ENCODE data around the gene DPY19L3.
"Not testable (repeated sequence)": the region's sequence is repeated elsewhere in the genome, so short reads cannot be mapped to it uniquely, and the experiment has no call there.

DPY19L3 gene

DNA sequence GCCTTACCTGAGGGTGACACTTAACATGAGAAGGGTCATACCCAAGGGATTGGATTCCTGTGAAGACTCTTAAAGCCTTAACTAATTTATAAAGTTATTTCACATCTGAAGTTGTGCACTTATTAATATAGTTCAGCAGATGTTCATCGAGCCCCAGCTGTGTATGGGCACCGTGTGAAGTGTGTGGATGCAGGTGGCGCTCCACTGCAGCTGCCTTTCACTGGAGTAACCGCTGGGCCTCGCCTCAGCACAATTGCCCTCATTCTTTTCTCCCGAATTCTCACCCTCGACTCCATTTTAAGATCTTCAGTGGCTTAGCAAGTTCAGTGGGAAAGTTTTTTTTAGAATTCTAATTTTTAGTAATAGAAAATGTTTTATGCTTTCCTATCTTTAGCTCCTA, 66.2 kb downstream of the DPY19L3 start:
- no peak for DNase-seq (ENCODE audit: insufficient read length, low spot score)
- TF ChIP-seq POLR2A (IDR thresholded peaks at IDR 0.05; ENCODE audit: low read depth, low read length): no peak
- no peak for FAIRE-seq

DNA sequence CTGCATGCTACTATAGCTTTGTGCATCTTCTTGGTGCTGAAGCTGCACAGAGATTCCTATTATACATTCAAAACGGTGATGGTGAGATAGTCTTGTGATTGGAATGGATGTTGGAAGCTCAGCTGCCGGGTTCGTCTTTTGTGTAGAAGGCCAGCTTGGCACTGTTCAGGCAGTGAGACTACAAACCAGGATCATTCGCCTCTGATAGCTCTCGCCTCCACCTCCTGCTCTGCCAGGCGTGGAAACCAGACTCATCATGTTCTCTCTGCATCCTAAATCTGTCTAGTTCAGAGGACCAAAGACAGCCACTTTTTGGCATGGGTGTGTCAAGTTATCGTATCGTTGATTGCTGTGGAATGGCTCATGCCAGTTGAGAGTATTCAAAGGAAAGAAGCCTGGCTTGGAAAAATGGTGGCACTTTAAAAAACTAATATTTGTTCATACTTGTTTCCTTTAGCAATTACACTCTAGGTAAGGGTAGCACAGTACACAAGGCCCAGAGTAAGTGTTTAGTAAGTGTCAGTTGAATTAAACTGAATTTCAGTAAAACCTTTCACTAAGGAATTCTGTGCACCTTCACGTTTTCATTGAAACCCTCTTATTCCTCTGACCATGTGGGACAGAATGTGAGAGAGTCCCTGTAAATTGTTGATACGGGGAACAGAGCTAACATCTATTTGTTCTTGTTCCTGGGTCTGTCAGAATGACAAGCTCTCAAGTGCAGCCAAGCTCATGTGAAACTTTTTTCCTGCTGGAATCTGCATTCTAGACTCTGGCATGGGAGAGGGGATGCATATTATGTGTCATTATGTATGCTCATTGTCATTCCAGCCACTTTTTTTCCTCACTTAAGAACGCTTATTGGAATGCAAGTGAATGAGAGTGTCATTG, 69.8 kb downstream of the DPY19L3 start:
- DNase-seq (ENCODE audit: insufficient read length, low spot score) (no peak), FAIRE-seq (no peak)
- no peak for TF ChIP-seq POLR2A (IDR thresholded peaks at IDR 0.05; ENCODE audit: low read depth, low read length)

DNA sequence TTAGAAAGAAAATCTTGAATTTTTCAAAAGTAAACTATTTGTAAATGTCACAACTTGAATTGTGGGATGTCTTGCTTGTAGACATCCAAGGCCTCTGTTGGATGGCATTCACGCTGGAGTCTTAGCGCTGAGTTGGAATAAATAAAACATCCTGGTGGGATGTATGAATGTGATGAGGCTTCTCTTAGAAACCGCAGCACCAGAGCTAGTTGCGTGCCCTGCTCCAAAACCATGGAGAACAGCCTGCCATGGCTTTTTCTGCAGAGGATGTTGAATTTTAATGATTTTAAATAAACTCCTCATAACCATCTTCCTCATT, 70.4 kb downstream of the DPY19L3 start:
- FAIRE-seq (no peak), DNase-seq (ENCODE audit: insufficient read length, low spot score) (no peak)
- no peak for TF ChIP-seq POLR2A (IDR thresholded peaks at IDR 0.05; ENCODE audit: low read depth, low read length)

DNA sequence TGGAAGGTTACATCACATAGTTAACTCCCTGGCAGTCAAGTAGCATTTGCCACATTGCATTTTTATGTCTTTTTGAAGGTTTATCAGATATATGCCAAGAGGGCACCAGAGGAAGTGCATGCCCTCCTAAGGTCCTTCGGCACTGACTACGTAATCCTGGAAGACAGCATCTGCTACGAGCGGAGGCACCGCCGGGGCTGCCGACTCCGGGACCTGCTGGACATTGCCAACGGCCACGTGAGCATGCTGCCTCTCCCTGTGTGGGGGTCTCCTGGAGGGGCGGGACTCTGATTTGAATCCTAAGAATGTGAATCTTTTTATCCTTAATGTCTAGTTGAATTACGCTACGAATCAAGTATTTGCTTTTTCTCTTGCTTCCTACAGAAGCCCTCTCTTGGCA, 74.8 kb downstream of the DPY19L3 start:
- FAIRE-seq (no peak), DNase-seq (ENCODE audit: insufficient read length, low spot score) (no peak)
- TF ChIP-seq POLR2A (IDR thresholded peaks at IDR 0.05; ENCODE audit: low read depth, low read length): no peak

DNA sequence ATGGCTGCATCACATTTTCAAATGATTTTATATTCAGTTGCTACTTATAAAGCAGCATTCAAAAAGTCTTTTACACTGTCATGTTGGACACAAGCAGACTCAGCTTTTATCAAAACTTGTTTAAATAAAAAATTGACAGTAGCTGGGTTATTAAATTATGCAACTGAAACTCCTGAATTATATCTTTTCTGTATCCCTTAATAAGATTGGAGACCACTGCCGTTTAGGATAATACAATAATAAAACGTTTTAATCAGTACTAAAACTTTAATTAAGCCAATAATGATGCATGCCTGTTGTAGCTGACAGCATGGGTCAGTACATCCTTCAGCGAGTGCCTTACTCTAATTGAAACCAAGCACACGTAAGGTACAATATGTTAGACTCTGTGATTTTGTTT, 78.0 kb downstream of the DPY19L3 start:
- FAIRE-seq (no peak), DNase-seq (ENCODE audit: insufficient read length, low spot score) (no peak)
- TF ChIP-seq POLR2A (IDR thresholded peaks at IDR 0.05; ENCODE audit: low read depth, low read length): no peak

DNA sequence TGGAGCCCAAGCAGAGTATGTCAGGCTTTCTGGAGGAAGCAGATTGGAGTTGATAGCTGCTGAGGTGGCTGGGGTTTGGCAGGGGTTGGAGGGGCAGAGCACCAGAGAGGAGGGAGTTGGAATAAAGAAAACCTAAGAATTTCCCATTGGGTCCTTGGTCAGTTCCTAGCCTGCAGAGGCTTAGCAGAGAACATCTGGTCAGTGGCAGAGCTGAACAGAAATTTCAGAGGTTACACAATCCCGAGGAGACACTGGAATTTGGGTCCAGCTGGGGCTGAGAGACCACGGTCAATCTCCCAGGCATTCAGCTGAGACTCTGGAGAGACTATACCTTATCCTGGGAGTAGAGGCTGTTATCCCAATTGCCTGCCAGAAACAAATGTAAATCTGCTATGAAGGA, 84.4 kb downstream of the DPY19L3 start:
- no peak for TF ChIP-seq POLR2A (IDR thresholded peaks at IDR 0.05; ENCODE audit: low read depth, low read length)
- FAIRE-seq (no peak), DNase-seq (ENCODE audit: insufficient read length, low spot score) (no peak)

DNA sequence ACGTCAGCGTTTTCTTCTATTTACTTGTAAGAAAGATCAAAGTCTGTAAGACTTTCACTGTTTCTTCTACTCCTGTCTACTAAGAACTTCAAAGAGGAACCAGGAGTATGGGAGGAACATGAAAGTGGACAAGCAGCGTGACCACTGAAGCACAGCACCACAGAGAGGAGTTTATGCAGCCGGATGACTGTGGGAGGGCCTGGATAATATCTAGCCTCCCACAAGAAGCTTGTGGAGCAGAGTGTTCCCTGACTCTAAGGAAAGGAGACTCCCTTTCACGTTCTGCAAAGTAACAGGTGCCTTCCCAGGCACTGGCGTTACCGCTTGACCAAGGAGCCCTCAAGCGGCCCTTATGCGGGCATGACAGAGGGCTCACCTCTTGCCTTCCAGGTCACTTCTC, 91.8 kb downstream of the DPY19L3 start:
- DNase-seq (ENCODE audit: insufficient read length, low spot score) (no peak), FAIRE-seq (no peak)
- no peak for TF ChIP-seq POLR2A (IDR thresholded peaks at IDR 0.05; ENCODE audit: low read depth, low read length)

DNA sequence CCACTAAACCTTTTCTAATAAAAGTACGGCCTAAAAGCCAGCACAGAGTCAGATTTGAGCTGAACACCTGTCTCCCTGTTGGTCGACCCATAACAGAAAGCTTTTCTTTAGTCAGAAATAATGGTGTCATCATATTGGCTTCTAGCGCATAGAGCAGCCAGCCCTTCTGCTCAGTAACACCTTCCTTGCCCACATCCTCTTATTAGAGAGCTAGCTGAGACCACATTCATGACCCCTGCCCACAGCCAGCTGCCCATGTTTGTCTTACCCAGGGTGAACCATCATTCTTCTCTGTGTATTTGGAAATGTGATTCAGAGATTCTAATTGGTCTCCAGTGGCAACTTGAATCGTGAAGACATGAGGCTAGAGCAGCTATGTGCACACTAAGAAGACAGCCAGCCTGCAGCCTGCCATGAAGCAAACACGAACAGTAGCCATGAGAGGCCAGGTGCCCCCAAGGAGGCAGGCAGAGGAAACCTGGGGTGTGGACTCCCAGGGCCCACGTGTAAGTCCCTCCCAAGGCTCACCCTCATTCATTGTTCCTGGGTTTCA, 93.2 kb downstream of the DPY19L3 start:
- no peak for TF ChIP-seq POLR2A (IDR thresholded peaks at IDR 0.05; ENCODE audit: low read depth, low read length)
- FAIRE-seq: no peak
- DNase-seq (ENCODE audit: insufficient read length, low spot score): no peak

DNA sequence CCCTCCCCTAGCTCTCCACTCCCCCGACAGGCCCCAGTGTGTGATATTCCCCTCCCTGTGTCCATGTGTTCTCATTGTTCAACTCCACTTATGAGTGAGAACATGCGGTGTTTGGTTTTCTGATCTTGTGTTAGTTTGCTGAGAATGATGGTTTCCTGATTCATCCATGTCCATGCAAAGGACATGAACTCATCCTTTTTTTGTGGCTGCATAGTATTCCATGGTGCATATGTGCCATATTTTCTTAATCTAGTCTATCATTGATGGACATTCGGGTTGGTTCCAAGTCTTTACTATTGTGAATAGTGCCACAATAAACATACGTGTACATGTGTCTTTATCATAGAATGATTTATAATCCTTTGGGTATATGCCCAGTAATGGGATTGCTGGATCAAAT, 106.9 kb downstream of the DPY19L3 start:
- FAIRE-seq; DNase-seq (ENCODE audit: insufficient read length, low spot score): not testable (repeated sequence)

DNA sequence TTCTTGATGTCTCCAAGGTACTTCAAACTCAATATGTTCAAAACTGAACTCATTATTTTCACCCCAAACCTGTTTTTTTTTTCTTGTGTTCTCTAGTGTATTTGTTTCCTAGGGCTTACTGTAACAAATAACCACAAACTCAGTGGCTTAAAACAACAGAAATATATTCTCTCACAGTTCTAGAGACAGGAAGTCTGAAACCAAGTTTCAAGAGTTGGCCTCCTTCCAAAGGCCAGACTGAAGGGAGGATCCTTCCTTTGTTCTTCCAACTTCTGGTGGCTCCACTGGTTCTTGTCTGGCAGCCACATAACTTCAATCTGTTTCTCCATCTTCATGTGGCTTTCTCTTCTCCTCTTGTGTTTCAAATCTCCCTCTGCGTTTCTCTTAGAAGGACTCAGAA, 113.5 kb downstream of the DPY19L3 start:
- DNase-seq (ENCODE audit: insufficient read length, low spot score) (no peak), FAIRE-seq (no peak)
- TF ChIP-seq POLR2A (IDR thresholded peaks at IDR 0.05; ENCODE audit: low read depth, low read length): no peak

DNA sequence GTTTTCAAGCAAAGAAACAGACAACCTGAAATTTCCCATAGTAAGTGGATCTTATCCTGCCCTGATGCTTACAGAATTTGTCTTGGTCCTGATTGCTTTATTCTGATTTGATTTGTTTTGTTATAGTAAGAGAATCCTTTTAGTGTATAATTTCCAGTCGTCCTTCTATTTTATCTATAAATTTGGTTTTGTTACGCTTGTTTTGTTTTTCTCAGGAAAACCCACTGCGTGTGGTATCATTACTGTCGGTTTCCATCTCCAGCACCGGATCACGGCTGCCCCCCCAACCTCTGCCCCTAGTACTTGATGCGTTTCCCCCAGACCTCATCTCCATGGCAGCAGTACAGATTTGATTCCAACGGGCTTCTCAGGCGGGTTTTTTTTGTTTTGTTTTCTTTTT, 117.4 kb downstream of the DPY19L3 start:
- no peak for TF ChIP-seq POLR2A (IDR thresholded peaks at IDR 0.05; ENCODE audit: low read depth, low read length)
- FAIRE-seq (no peak), DNase-seq (ENCODE audit: insufficient read length, low spot score) (no peak)

DNA sequence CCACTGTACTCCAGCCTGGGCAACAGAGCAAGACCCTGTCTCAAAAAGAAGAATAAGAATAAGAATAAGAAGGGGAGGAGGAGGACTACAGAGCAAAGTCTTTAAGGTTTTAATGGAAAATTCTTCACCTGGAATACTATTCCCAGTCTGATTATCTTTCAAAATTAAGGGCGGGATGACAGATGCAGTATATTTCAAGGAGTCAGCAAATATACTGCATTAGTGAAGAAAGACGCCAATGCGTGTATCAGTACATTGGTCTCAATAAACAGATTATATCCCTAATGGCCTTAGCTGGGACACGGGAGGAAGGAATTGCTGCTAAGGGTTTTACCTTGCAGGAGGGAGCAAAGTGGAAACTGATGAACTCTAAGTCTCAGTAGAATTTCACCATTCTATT, 121.3 kb downstream of the DPY19L3 start:
- DNase-seq (ENCODE audit: insufficient read length, low spot score) (no peak), FAIRE-seq (no peak)
- no peak for TF ChIP-seq POLR2A (IDR thresholded peaks at IDR 0.05; ENCODE audit: low read depth, low read length)

DNA sequence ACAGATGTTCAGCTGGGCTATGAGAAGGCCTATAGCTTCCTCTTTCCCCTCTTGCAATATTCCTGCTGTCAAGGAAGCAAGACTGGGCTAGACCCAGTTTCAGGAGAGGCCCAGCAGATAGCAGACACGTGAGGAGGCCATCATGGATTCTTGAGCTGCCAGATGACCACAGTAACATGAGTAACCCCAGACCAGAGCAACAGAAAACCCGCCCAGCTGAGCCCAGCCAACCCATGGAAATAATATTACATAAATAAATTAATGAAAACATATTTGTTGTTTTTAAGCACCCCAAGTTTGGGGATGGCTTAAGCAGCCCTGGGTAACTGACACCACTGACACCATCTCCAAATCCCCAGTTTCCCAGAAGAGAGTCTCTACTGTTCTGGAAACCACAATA, 125.2 kb downstream of the DPY19L3 start:
- FAIRE-seq (no peak), DNase-seq (ENCODE audit: insufficient read length, low spot score) (no peak)
- no peak for TF ChIP-seq POLR2A (IDR thresholded peaks at IDR 0.05; ENCODE audit: low read depth, low read length)

DNA sequence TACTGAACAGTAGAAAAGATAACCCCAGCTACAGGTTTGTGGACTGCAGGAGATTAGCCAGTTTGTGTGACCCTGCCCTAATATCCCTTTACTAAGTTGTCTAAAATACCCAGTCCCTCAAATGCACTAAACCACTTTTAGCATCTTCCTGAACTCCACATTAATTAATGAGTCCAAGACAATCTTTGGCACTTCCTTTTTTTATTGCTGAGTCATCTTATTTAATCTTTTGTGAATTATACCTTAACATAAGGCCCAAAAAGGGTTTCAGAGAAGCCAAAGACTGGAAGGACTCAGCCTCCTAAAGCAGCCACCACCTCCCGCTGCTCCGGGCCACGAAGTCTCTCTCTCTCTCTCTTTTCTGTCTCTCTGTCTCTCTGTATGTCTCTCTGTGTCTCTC, 126.7 kb downstream of the DPY19L3 start:
- TF ChIP-seq POLR2A (IDR thresholded peaks at IDR 0.05; ENCODE audit: low read depth, low read length): no peak
- no peak for FAIRE-seq
- DNase-seq (ENCODE audit: insufficient read length, low spot score): no peak

Data from H54 (cell line).